Measurements from ENCODE around the gene MRPS33.
"Not testable (repeated sequence)": the region's sequence is repeated elsewhere in the genome, so short reads cannot be mapped to it uniquely, and the experiment has no call there.

DNA sequence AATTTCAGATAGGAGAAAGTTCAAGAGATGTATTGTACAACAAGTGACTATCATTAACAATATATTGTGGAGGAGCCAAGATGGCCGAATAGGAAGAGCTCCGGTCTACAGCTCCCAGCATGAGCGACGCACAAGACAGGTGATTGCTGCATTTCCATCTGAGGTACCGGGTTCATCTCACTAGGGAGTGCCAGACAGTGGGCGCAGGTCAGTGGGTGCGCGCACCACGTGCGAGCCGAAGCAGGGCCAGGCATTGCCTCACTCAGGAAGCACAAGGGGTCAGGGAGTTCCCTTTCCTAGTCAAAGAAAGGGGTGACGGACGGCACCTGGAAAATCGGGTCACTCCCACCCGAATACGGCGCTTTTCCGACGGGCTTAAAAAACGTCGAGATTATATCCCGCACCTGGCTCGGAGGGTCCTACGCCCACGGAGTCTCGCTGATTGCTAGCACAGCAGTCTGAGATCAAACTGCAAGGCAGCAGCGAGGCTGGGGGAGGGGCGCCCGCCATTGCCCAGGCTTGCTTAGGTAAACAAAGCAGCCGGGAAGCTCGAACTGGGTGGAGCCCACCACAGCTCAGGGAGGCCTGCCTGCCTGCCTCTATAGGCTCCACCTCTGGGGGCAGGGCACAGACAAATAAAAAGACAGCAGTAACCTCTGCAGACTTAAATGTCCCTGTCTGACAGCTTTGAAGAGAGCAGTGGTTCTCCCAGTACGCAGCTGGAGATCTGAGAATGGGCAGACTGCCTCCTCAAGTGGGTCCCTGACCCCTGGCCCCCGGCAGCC, 18.0 kb upstream of the MRPS33 start:
- not testable (repeated sequence) for TF ChIP-seq EZH2 (IDR thresholded peaks at IDR 0.05); POLR2AphosphoS5 (IDR thresholded peaks at IDR 0.05; ENCODE audit: borderline replicate concordance, low read depth, low read length); FOXP2 (optimal IDR thresholded peaks at IDR 0.05; ENCODE audit: control extremely low read depth, extremely low read length, insufficient read depth)
